ENCODE measurements around the gene ALPK3.

Gene ALPK3

GRCh38 chr15:84922530-84922929 is 105.4 kb downstream of the ALPK3 start:
- DNase-seq (ENCODE audit: low read depth) = no peak

Data from T follicular helper cell (primary cell).